A673 (cell line): ENCODE measurements around the gene ILKAP. TPM values are rescaled to one million over a fixed set of nuclear protein-coding genes. Genes with fewer than 3 reads are reported as not detected.

ENCODE experiments used
- BruUV-seq: library from RNA; stranded (reverse); fragments of 400-500 nt; replicated peaks from 2 replicates; lab custom pipeline; 2021; lab: Mats Ljungman, UMichigan
- CTCF ChIA-PET: fragments of 300-600 bp; sonication (Branson Sonifier 250); formaldehyde crosslinking; loops from one replicate; lab custom pipeline; 2022; ENCODE audit warnings: antibody characterized with exemption; lab: Charles Lee
- POLR2A ChIA-PET: fragments of 300-600 bp; sonication (Branson Sonifier 250); formaldehyde crosslinking; loops from one replicate; lab custom pipeline; 2022; ENCODE audit warnings: antibody characterized with exemption; ENCODE audit not compliant: low non-redundant PET; lab: Charles Lee
- DNase-seq: peaks from one replicate; pipeline ENCODE4 v3.0.0-alpha.2; 2015; ENCODE audit warnings: low spot score
- H3K27ac ChIP-seq: fragments of 200-600 bp; sonication (generic); 2 replicates; pipeline ENCODE4 v1.5.1; 2016; ENCODE audit warnings: mixed run types, low read depth, mild to moderate bottlenecking, mixed read lengths, antibody characterized with exemption, low read length; ENCODE audit not compliant: poor library complexity, severe bottlenecking
- H3K27me3 ChIP-seq: fragments of 200-600 bp; sonication (generic); replicated peaks from 2 replicates; pipeline ENCODE4 v1.6.1; 2017; ENCODE audit warnings: mixed run types, low read depth, mild to moderate bottlenecking, mixed read lengths, antibody characterized with exemption, low read length; ENCODE audit not compliant: insufficient read depth, poor library complexity
- H3K36me3 ChIP-seq: fragments of 200-600 bp; sonication (generic); 2 replicates; pipeline ENCODE4 v1.6.1; 2016; ENCODE audit warnings: mixed run types, mild to moderate bottlenecking, mixed read lengths, antibody characterized with exemption, low read length; ENCODE audit not compliant: insufficient read depth, poor library complexity, severe bottlenecking
- H3K4me1 ChIP-seq: fragments of 200-600 bp; sonication (generic); 2 replicates; pipeline ENCODE4 v1.6.1; 2017; ENCODE audit warnings: mixed run types, mild to moderate bottlenecking, mixed read lengths, antibody characterized with exemption, low read length; ENCODE audit not compliant: insufficient read depth, poor library complexity, severe bottlenecking
- H3K4me3 ChIP-seq: fragments of 200-600 bp; sonication (generic); 2 replicates; pipeline ENCODE4 v1.5.1; 2016; ENCODE audit warnings: low read depth, mixed run types, mild to moderate bottlenecking, mixed read lengths, low read length; ENCODE audit not compliant: poor library complexity, severe bottlenecking
- H3K9me3 ChIP-seq: fragments of 200-600 bp; sonication (generic); 2 replicates; pipeline ENCODE4 v1.6.1; 2016; ENCODE audit warnings: mixed run types, low read depth, mild to moderate bottlenecking, mixed read lengths, antibody characterized with exemption, low read length; ENCODE audit not compliant: poor library complexity, severe bottlenecking
- CTCF ChIP-seq: fragments of 300-800, 200-600 bp; sonication (generic); conservative IDR thresholded peaks from 2 replicates; pipeline ENCODE4 v1.5.1; 2017; ENCODE audit warnings: low read depth, mild to moderate bottlenecking, antibody characterized with exemption, low read length, moderate library complexity, mixed read lengths
- EZH2 ChIP-seq: fragments of 200-600 bp; sonication (generic); IDR thresholded peaks from 2 replicates; pipeline ENCODE4 v1.6.1; 2017; ENCODE audit warnings: borderline replicate concordance, low read depth, mild to moderate bottlenecking, mixed read lengths, antibody characterized with exemption, low read length; ENCODE audit not compliant: poor library complexity, severe bottlenecking
- intact Hi-C: fragments of 100-400 bp; cut with micrococcal nuclease; formaldehyde crosslinking; loops from one replicate; pipeline ENCODE4 v1.10.0; 2022; ENCODE audit not compliant: unreplicated experiment
- total RNA-seq: library from RNA; stranded (reverse); gene quantifications from 2 replicates; pipeline ENCODE4 v1.2.3, GENCODE V29; 2021

The ILKAP gene
- total RNA-seq, 1 experiment from 2014 or later = 71.6 TPM

- Histone ChIP-seq H3K9me3 (no peaks in the 10 kb centered on the region), H3K27me3 (peaks cover 6% of the 10 kb centered on the region), H3K4me1 (no peaks in the 10 kb centered on the region), H3K4me3 (peak overlapping the region; percentile 48), H3K27ac (no peak overlapping the region), H3K36me3 (no peaks in the 10 kb centered on the region)
- BruUV-seq = no TSS peak
- DNase-seq = peak; percentile 49
- TF ChIP-seq EZH2 (no peak), CTCF (no peak)
- CTCF ChIA-PET = interaction anchor here (0.6 to 0.7 kb wide), 2 partner anchors 104 to 586 kb away, joined by 3 to 4 read pairs; no protein-coding TSS in a partner anchor
- POLR2A ChIA-PET = no interaction called here
- intact Hi-C loops = no loop called here
These were observed 44.4 kb downstream of the ILKAP start for GRCh38 chr2:238159071-238159539.

GRCh38 chr2:238158509-238159070 lies 44.9 kb downstream of the ILKAP start, which contains the start of gene ERFE:
TSS of gene ERFE (plus strand) at chr2:238158970. CDS start at chr2:238159008, 38 bp downstream.
- peak within 1 kb of the TSS; percentile 48 for H3K4me3 ChIP-seq
- TF ChIP-seq EZH2 (no peak), CTCF (no peak; the same call in 1 of the 2 replicates)
- peaks cover 6% of the 10 kb centered on the region for H3K27me3 ChIP-seq
- no peaks in the 10 kb centered on the region for H3K4me1 ChIP-seq
- intact Hi-C loops = no loop called here
- no peaks in the 10 kb centered on the region for H3K36me3 ChIP-seq
- no peaks in the 10 kb centered on the region for H3K9me3 ChIP-seq
- no TSS peak for BruUV-seq
- ChIA-PET CTCF (interaction anchor here (0.6 to 0.7 kb wide), 2 partner anchors 105 to 586 kb away, joined by 3 to 4 read pairs; no protein-coding TSS in a partner anchor), POLR2A (no interaction called here)
- H3K27ac ChIP-seq = no peak within 1 kb of the TSS
- DNase-seq = peak; percentile 77

- H3K9me3 ChIP-seq = no peaks in the 10 kb centered on the region
- H3K36me3 ChIP-seq = no peaks in the 10 kb centered on the region
- no peak overlapping the region for H3K4me3 ChIP-seq
- no peaks in the 10 kb centered on the region for H3K4me1 ChIP-seq
- intact Hi-C loops = no loop called here
- no peak overlapping the region for H3K27ac ChIP-seq
- CTCF ChIA-PET = no interaction called here
- POLR2A ChIA-PET = no interaction called here
- H3K27me3 ChIP-seq = peaks cover under 1% of the 10 kb centered on the region
- no peak for TF ChIP-seq CTCF
- no peak for TF ChIP-seq EZH2
- BruUV-seq = no TSS peak
- DNase-seq = no peak
These were observed 45.4 kb downstream of the ILKAP start for GRCh38 chr2:238158018-238158508.
